Caco-2 (cell line): ENCODE results near the gene TENM3. TPM values are rescaled to one million over a fixed set of nuclear protein-coding genes. Genes with fewer than 3 reads are reported as not detected.
"Not testable (repeated sequence)": the region's sequence is repeated elsewhere in the genome, so short reads cannot be mapped to it uniquely, and the experiment has no call there.

Experiments used
- BruUV-seq: library from RNA; stranded (reverse); fragments of 400-500 nt; replicated peaks from 2 replicates; lab custom pipeline; 2021; lab: Mats Ljungman, UMichigan
- CTCF ChIA-PET: fragments of 300-600 bp; sonication (Branson Sonifier 250); formaldehyde crosslinking; loops from one replicate; lab custom pipeline; 2022; ENCODE audit warnings: antibody characterized with exemption; lab: Charles Lee
- POLR2A ChIA-PET: fragments of 300-600 bp; sonication (Branson Sonifier 250); formaldehyde crosslinking; loops from one replicate; lab custom pipeline; 2022; ENCODE audit warnings: antibody characterized with exemption; lab: Charles Lee
- DNase-seq, 2 experiments: peaks; one replicate each; pipeline versions ENCODE4 v3.0.0 to v3.0.0-alpha.2; 2020 to 2022
- H3K27me3 ChIP-seq: replicated peaks from 2 replicates; pipeline ENCODE4 v1.6.0; 2011; ENCODE audit warnings: low read length; ENCODE audit not compliant: control insufficient read depth, insufficient read depth
- H3K36me3 ChIP-seq: 2 replicates; pipeline ENCODE4 v1.5.1; 2011; ENCODE audit warnings: low read length; ENCODE audit not compliant: control insufficient read depth, insufficient read depth
- H3K4me1 ChIP-seq: fragments of 250-450 bp; sonication (Bioruptor Pico); 2 replicates; pipeline ENCODE4 v1.5.1; 2020; ENCODE audit warnings: mild to moderate bottlenecking
- H3K4me3 ChIP-seq: 2 replicates; pipeline ENCODE4 v1.5.1; 2011; ENCODE audit warnings: low read depth, mild to moderate bottlenecking, control low read depth, low read length
- H3K9me3 ChIP-seq: fragments of 250-450 bp; sonication (Bioruptor Pico); 2 replicates; pipeline ENCODE4 v1.5.1; 2020; ENCODE audit warnings: mild to moderate bottlenecking, moderate library complexity
- H3K27ac Mint-ChIP-seq: one replicate; pipeline ENCODE4 v1.8.0; 2022; ENCODE audit warnings: mixed read lengths; ENCODE audit not compliant: unreplicated experiment
- H3K27me3 Mint-ChIP-seq: one replicate; pipeline ENCODE4 v1.8.0; 2022; ENCODE audit warnings: mixed read lengths; ENCODE audit not compliant: insufficient read depth, unreplicated experiment
- H3K36me3 Mint-ChIP-seq: one replicate; pipeline ENCODE4 v1.8.0; 2022; ENCODE audit warnings: mild to moderate bottlenecking, mixed read lengths; ENCODE audit not compliant: insufficient read depth, unreplicated experiment
- H3K4me1 Mint-ChIP-seq: one replicate; pipeline ENCODE4 v1.8.0; 2022; ENCODE audit warnings: low read depth, mixed read lengths; ENCODE audit not compliant: unreplicated experiment
- H3K4me3 Mint-ChIP-seq: one replicate; pipeline ENCODE4 v1.8.0; 2022; ENCODE audit warnings: mild to moderate bottlenecking, moderate library complexity, mixed read lengths; ENCODE audit not compliant: unreplicated experiment
- H3K9me3 Mint-ChIP-seq: one replicate; pipeline ENCODE4 v1.8.0; 2022; ENCODE audit warnings: mixed read lengths; ENCODE audit not compliant: unreplicated experiment
- intact Hi-C: fragments of 100-400 bp; cut with micrococcal nuclease; formaldehyde crosslinking; loops from one replicate; pipeline ENCODE4 v1.10.0; 2022; ENCODE audit not compliant: unreplicated experiment
- total RNA-seq: library from RNA; stranded (reverse); gene quantifications from 2 replicates; pipeline ENCODE4 v1.2.3, GENCODE V29; 2022
- TF ChIP-seq, protein P1 (sequence below), 2 experiments: fragments of 200-600 bp in 1 of 2; IDR thresholded peaks; 1 replicate in 1 of 2; 2 replicates in 1 of 2; pipeline versions ENCODE4 v1.5.1 to v1.8.0; 2011 to 2022; ENCODE audit warnings: antibody characterized with exemption in 1 of 2, control low read depth in 1 of 2, inconsistent platforms in 1 of 2, low read depth in 1 of 2, low read length in 1 of 2, mild to moderate bottlenecking in 1 of 2, moderate library complexity in 1 of 2; ENCODE audit not compliant: insufficient read depth in 1 of 2, severe bottlenecking in 1 of 2, unreplicated experiment in 1 of 2

Gene TENM3
- total RNA-seq, 1 experiment from 2014 or later: 94.7 TPM

GRCh38 chr4:182235021-182235795, 8.0 kb upstream of the TENM3 start:
- TF ChIP-seq, protein P1, sequence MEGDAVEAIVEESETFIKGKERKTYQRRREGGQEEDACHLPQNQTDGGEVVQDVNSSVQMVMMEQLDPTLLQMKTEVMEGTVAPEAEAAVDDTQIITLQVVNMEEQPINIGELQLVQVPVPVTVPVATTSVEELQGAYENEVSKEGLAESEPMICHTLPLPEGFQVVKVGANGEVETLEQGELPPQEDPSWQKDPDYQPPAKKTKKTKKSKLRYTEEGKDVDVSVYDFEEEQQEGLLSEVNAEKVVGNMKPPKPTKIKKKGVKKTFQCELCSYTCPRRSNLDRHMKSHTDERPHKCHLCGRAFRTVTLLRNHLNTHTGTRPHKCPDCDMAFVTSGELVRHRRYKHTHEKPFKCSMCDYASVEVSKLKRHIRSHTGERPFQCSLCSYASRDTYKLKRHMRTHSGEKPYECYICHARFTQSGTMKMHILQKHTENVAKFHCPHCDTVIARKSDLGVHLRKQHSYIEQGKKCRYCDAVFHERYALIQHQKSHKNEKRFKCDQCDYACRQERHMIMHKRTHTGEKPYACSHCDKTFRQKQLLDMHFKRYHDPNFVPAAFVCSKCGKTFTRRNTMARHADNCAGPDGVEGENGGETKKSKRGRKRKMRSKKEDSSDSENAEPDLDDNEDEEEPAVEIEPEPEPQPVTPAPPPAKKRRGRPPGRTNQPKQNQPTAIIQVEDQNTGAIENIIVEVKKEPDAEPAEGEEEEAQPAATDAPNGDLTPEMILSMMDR (IDR thresholded peaks at IDR 0.05; ENCODE audit: insufficient read depth in 1 of 2, low read depth in 1 of 2, low read length in 1 of 2, severe bottlenecking in 1 of 2, unreplicated experiment in 1 of 2): no peak
- Histone ChIP-seq H3K4me3 (no peak overlapping the region), H3K4me1 (peaks cover 49% of the 10 kb centered on the region), H3K27me3 (no peaks in the 10 kb centered on the region), H3K9me3 (no peaks in the 10 kb centered on the region), H3K36me3 (no peaks in the 10 kb centered on the region)
- Mint-ChIP-seq H3K27me3 (no peaks in the 10 kb centered on the region), H3K36me3 (peaks cover 19% of the 10 kb centered on the region), H3K27ac (peak overlapping the region; percentile 31), H3K4me3 (no peak overlapping the region), H3K9me3 (no peaks in the 10 kb centered on the region), H3K4me1 (peaks cover 53% of the 10 kb centered on the region)
- intact Hi-C loops: no loop called here
- BruUV-seq: no TSS peak
- ChIA-PET POLR2A (no interaction called here), CTCF (no interaction called here)
- DNase-seq: no peak

- no peak overlapping the region for H3K4me3 Mint-ChIP-seq
- no peaks in the 10 kb centered on the region for H3K9me3 Mint-ChIP-seq
- peak overlapping the region; percentile 8 for H3K27ac Mint-ChIP-seq
- H3K9me3 ChIP-seq: no peaks in the 10 kb centered on the region
- ChIA-PET POLR2A (no interaction called here), CTCF (no interaction called here)
- H3K4me1 ChIP-seq: peaks cover 53% of the 10 kb centered on the region
- no peak overlapping the region for H3K4me3 ChIP-seq
- BruUV-seq: no TSS peak
- no peak for DNase-seq
- intact Hi-C loops: no loop called here
- H3K27me3 ChIP-seq: no peaks in the 10 kb centered on the region
- no peaks in the 10 kb centered on the region for H3K27me3 Mint-ChIP-seq
- H3K36me3 Mint-ChIP-seq: peaks cover 28% of the 10 kb centered on the region
- TF ChIP-seq, protein P1 (IDR thresholded peaks at IDR 0.05; ENCODE audit: insufficient read depth in 1 of 2, low read depth in 1 of 2, low read length in 1 of 2, severe bottlenecking in 1 of 2, unreplicated experiment in 1 of 2): no peak
- H3K36me3 ChIP-seq: no peaks in the 10 kb centered on the region
- H3K4me1 Mint-ChIP-seq: peaks cover 50% of the 10 kb centered on the region
These were observed 7.0 kb upstream of the TENM3 start for GRCh38 chr4:182236186-182236585.

DNA sequence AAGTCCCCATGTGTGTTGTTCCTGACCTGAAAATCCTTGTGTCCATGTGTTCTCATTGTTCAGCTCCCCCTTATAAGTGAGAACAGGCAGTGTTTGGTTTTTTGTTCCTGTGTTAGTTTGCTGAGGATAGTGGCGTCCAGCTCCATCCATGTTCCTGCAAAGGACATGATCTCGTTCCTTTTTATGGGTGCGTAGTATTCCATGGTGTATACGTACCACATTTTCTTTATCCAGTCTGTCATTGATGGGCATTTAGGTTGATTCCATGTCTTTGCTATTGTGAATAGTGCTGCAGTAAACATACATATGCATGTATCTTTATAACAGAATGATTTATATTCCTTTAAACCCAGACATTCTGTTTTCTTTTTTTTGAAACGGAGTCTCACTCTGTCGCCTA, 6.2 kb upstream of the TENM3 start:
- H3K4me3 ChIP-seq, H3K9me3 Mint-ChIP-seq, H3K27me3 Mint-ChIP-seq, intact Hi-C loops, DNase-seq, H3K4me3 Mint-ChIP-seq, CTCF ChIA-PET, H3K36me3 ChIP-seq, H3K9me3 ChIP-seq, H3K27me3 ChIP-seq, POLR2A ChIA-PET, BruUV-seq: not testable (repeated sequence)
- Mint-ChIP-seq H3K4me1 (peaks cover 49% of the 10 kb centered on the region), H3K27ac (peak overlapping the region; percentile 96), H3K36me3 (peaks cover 30% of the 10 kb centered on the region)
- peaks cover 51% of the 10 kb centered on the region for H3K4me1 ChIP-seq
